ENCODE measurements around the gene CCDC141.

Gene CCDC141

GRCh38 chr2:178783889-178784288 is 266.0 kb downstream of the CCDC141 start:
- no peak for TF ChIP-seq CTCF (IDR thresholded peaks at IDR 0.05; ENCODE audit: low read depth, low read length)
- DNase-seq, result no peak
- no peaks in the 10 kb centered on the region for H3K27me3 ChIP-seq (ENCODE audit: insufficient read depth, low read depth, severe bottlenecking)
- no peak overlapping the region for H3K27ac ChIP-seq
- no peak overlapping the region for H3K4me3 ChIP-seq (ENCODE audit: low read depth, low read length)
- no peaks in the 10 kb centered on the region for H3K9me3 ChIP-seq (ENCODE audit: severe bottlenecking)
- peaks cover 20% of the 10 kb centered on the region for H3K36me3 ChIP-seq

- peaks cover 32% of the 10 kb centered on the region for H3K36me3 ChIP-seq
- no peaks in the 10 kb centered on the region for H3K27me3 ChIP-seq (ENCODE audit: insufficient read depth, low read depth, severe bottlenecking)
- H3K27ac ChIP-seq, result no peak overlapping the region
- H3K9me3 ChIP-seq (ENCODE audit: severe bottlenecking), result no peaks in the 10 kb centered on the region
- TF ChIP-seq CTCF (IDR thresholded peaks at IDR 0.05; ENCODE audit: low read depth, low read length), result no peak
- DNase-seq, result no peak
- no peak overlapping the region for H3K4me3 ChIP-seq (ENCODE audit: low read depth, low read length)
These were observed 267.7 kb downstream of the CCDC141 start for GRCh38 chr2:178782236-178782635.

All from WERI-Rb-1 (cell line).